IMR-90 (cell line): ENCODE data around the gene LDLRAD3.

Experiments
- BHLHE40 ChIP-seq: fragments of 150-350 bp; IDR thresholded peaks from 2 replicates; pipeline ENCODE4 v1.6.1; 2016; ENCODE audit warnings: mild to moderate bottlenecking, low read depth, low read length
- CEBPB ChIP-seq: IDR thresholded peaks from 2 replicates; pipeline ENCODE4 v1.6.1; 2012; ENCODE audit warnings: low read depth, low read length, improper control_type of control experiment
- CTCF ChIP-seq: conservative IDR thresholded peaks from 2 replicates; pipeline ENCODE4 v1.5.1; 2012; ENCODE audit warnings: mild to moderate bottlenecking, low read depth, low read length, improper control_type of control experiment
- FOS ChIP-seq: fragments of 150-350 bp; IDR thresholded peaks from 2 replicates; pipeline ENCODE4 v1.6.1; 2016; ENCODE audit warnings: low read depth, low read length
- MAFK ChIP-seq: IDR thresholded peaks from 2 replicates; pipeline ENCODE4 v1.6.1; 2012; ENCODE audit warnings: low read depth, low read length, improper control_type of control experiment
- NFE2L2 ChIP-seq: fragments of 150-350 bp; IDR thresholded peaks from 2 replicates; pipeline ENCODE4 v1.6.1; 2016; ENCODE audit warnings: low read depth, mild to moderate bottlenecking, low read length
- POLR2A ChIP-seq: IDR thresholded peaks from 2 replicates; pipeline ENCODE4 v1.6.1; 2012; ENCODE audit warnings: mild to moderate bottlenecking, low read depth, low read length
- RAD21 ChIP-seq: IDR thresholded peaks from 2 replicates; pipeline ENCODE4 v1.6.1; 2012; ENCODE audit warnings: low read length, improper control_type of control experiment
- RCOR1 ChIP-seq: IDR thresholded peaks from 2 replicates; pipeline ENCODE4 v1.6.1; 2012; ENCODE audit warnings: mild to moderate bottlenecking, low read length, improper control_type of control experiment; ENCODE audit not compliant: insufficient replicate concordance
- RFX5 ChIP-seq: IDR thresholded peaks from 2 replicates; pipeline ENCODE4 v1.8.0; 2012; ENCODE audit warnings: low read depth, mild to moderate bottlenecking, low read length, moderate library complexity
- TF ChIP-seq, protein P1 (sequence below): fragments of 150-350 bp; IDR thresholded peaks from 2 replicates; pipeline ENCODE4 v1.6.1; 2017; ENCODE audit warnings: mild to moderate bottlenecking, antibody characterized with exemption, low read length, low read depth

DNA sequence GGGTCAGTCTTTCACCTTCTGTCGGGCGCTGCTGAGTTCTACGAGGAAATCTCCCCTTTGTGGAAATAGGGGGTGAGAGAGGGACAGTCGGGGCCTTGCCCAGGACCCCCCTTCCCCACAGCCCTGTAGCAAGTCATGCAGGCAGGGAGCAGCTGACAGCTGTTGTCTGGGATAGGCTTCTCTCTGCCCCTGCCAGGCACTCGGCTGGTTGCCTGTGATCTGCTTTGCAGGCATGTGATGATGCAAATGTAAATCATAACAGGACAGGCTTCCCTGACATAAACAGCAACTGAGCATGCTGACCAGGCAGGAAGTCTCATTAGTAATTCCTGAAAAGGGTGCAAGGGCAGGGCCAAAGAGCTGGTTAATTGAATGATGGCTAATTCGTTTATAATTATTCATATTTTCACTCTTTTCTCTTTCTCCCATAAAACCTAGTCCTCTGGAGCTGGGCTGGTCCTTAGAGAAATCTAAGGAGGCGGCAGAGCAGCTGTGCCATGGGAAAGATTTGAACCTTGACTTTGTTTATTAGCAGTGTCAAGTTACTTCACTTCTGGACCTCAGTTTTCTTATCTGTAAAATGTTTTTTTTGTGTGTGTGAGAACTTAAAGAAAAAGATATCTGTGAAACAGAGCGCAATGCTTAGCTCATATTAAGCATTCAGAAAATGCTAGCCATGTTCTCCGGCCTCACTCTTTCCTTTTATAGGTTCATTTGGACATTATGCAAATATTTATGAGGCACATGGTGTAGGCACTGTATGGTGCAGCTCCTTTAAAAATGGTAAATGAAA lies 129.7 kb downstream of the LDLRAD3 start:
- TF ChIP-seq CTCF: no peak
- TF ChIP-seq CEBPB: peak; percentile 89
- no peak for TF ChIP-seq POLR2A
- TF ChIP-seq MAFK: peak; percentile 85
- TF ChIP-seq FOS: peak; percentile 39; the same call in 1 of the 2 replicates
- peak; percentile 82 for TF ChIP-seq BHLHE40
- TF ChIP-seq RFX5: no peak
- 0 out of 2 replicates have a peak, but pooled peaks have one; percentile 8 for TF ChIP-seq RAD21
- TF ChIP-seq NFE2L2: peak; percentile 12; the same call in 1 of the 2 replicates
- TF ChIP-seq, protein P1, sequence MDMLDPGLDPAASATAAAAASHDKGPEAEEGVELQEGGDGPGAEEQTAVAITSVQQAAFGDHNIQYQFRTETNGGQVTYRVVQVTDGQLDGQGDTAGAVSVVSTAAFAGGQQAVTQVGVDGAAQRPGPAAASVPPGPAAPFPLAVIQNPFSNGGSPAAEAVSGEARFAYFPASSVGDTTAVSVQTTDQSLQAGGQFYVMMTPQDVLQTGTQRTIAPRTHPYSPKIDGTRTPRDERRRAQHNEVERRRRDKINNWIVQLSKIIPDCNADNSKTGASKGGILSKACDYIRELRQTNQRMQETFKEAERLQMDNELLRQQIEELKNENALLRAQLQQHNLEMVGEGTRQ: peak; percentile 50; the same call in 1 of the 2 replicates
- no peak for TF ChIP-seq RCOR1
